ENCODE data around the gene PSMD4.

- no peak for TF ChIP-seq CTCF (optimal IDR thresholded peaks at IDR 0.05 in 1 of 3, IDR thresholded peaks at IDR 0.05 in 1 of 3, conservative IDR thresholded peaks at IDR 0.05 in 1 of 3; ENCODE audit: extremely low read depth in 1 of 3, insufficient read depth in 2 of 3, low read length in 3 of 3)
- no peak for TF ChIP-seq EZH2 (IDR thresholded peaks at IDR 0.05; ENCODE audit: low read length)
Observed at GRCh38 chr1:151290709-151291303, 36.3 kb downstream of the PSMD4 start.
